Breast epithelium (tissue), 4 donors: ENCODE measurements around the gene GRIN1. TPM values are rescaled to one million over a fixed set of nuclear protein-coding genes. Genes with fewer than 3 reads are reported as not detected.
"Not testable (repeated sequence)": the region's sequence is repeated elsewhere in the genome, so short reads cannot be mapped to it uniquely, and the experiment has no call there.

ENCODE experiments used
- DNase-seq, 2 donors: peaks; one replicate each; pipeline ENCODE4 v3.0.0-alpha.2; 2019; ENCODE audit warnings: low spot score in 2 of 2
- H3K27ac ChIP-seq, 2 donors: fragments of 200-600 bp; sonication (generic) in 1 of 2; one replicate each; pipeline ENCODE4 v1.5.1; 2016 to 2019; ENCODE audit warnings: mild to moderate bottlenecking in 1 of 2
- H3K27me3 ChIP-seq, 2 donors: fragments of 200-600 bp; sonication (generic) in 1 of 2; one replicate each; pipeline versions ENCODE4 v1.5.1 to v1.6.0; 2017 to 2019; ENCODE audit warnings: control low read depth in 1 of 2, mild to moderate bottlenecking in 1 of 2
- H3K36me3 ChIP-seq: fragments of 200-600 bp; one replicate; pipeline ENCODE4 v1.5.1; 2019
- H3K4me1 ChIP-seq, 2 donors: fragments of 200-600 bp; sonication (generic); one replicate each; pipeline ENCODE4 v1.5.1; 2016 to 2019; ENCODE audit warnings: control low read depth in 1 of 2
- H3K4me3 ChIP-seq, 3 donors: fragments of 200-600 bp; sonication (generic); 1 replicate in 2 of 3; 2 replicates in 1 of 3; pipeline ENCODE4 v1.5.1; 2016 to 2019; ENCODE audit warnings: mild to moderate bottlenecking in 3 of 3, moderate library complexity in 2 of 3
- H3K9me3 ChIP-seq, 2 donors: fragments of 200-600 bp; sonication (generic) in 1 of 2; one replicate each; pipeline ENCODE4 v1.5.1; 2016 to 2019; ENCODE audit warnings: control low read depth in 1 of 2
- POLR2A ChIP-seq: fragments of 450-650 bp; IDR thresholded peaks from one replicate; pipeline ENCODE4 v1.6.1; 2016; ENCODE audit warnings: antibody characterized with exemption, mild to moderate bottlenecking, moderate library complexity
- POLR2AphosphoS5 ChIP-seq, 3 donors: sonication (generic); formaldehyde crosslinking; IDR thresholded peaks; one replicate each; pipeline ENCODE4 v1.6.1; 2017; ENCODE audit warnings: antibody characterized with exemption in 3 of 3
- intact Hi-C: fragments of 100-400 bp; cut with DNase I; formaldehyde crosslinking; loops from one replicate; pipeline ENCODE4 v1.15.1; 2023; ENCODE audit warnings: low total_unique reads
- total RNA-seq, 3 donors: library from RNA; depleted of rRNA; stranded (reverse); fragments of >200 nt; gene quantifications; one replicate each; pipeline ENCODE4 v1.1.0, GENCODE V29; 2016
- TF ChIP-seq, protein P1 (sequence below), 3 donors: fragments of 450-650 bp; IDR thresholded peaks; one replicate each; pipeline ENCODE4 v1.5.1; 2016 to 2017; ENCODE audit warnings: antibody characterized with exemption in 3 of 3, mild to moderate bottlenecking in 3 of 3, moderate library complexity in 3 of 3

GRIN1 gene
- total RNA-seq, 3 donors from 2014 or later = 1.3 to 1.9 TPM; not detected in 1

DNA sequence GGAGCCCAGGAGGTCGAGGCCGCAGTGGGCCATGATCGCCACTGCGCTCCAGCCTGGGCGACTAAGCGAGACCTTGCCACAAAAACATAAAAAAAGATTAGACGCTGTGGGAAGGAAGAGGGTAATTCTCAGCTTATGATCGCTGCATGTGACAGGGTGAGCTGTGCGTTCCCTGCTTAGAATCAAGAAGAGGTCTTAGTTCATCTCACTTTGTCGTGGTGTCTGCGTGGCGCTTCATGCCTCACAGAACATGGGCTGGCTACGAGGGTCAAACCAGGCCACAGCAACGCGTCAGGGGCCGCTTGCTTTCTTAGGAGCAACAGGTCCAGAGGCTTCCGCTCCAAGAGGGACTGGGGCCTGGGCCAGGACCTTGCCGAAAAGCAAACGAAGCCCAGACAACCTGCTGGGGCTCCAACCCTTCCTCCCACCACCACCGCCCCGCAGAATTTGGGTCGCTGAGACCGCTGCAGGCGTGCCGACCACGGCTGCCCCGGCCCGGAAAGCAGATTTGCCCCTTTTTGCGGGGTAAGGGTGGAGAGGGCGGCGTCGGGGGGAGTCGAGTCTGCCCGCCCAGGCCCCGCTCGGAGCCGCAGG, 10.0 kb upstream of the GRIN1 start:
- Histone ChIP-seq H3K27me3 (no peaks in the 10 kb centered on the region), H3K9me3 (peaks cover 0 to 11% of the 10 kb centered on the region in 2 donors), H3K36me3 (no peaks in the 10 kb centered on the region), H3K27ac (peak overlapping the region; percentile 73 to 75), H3K4me1 (peaks cover 0 to 13% of the 10 kb centered on the region in 2 donors), H3K4me3 (peak overlapping the region; percentile 63 to 82 (median 80))
- TF ChIP-seq, protein P1, sequence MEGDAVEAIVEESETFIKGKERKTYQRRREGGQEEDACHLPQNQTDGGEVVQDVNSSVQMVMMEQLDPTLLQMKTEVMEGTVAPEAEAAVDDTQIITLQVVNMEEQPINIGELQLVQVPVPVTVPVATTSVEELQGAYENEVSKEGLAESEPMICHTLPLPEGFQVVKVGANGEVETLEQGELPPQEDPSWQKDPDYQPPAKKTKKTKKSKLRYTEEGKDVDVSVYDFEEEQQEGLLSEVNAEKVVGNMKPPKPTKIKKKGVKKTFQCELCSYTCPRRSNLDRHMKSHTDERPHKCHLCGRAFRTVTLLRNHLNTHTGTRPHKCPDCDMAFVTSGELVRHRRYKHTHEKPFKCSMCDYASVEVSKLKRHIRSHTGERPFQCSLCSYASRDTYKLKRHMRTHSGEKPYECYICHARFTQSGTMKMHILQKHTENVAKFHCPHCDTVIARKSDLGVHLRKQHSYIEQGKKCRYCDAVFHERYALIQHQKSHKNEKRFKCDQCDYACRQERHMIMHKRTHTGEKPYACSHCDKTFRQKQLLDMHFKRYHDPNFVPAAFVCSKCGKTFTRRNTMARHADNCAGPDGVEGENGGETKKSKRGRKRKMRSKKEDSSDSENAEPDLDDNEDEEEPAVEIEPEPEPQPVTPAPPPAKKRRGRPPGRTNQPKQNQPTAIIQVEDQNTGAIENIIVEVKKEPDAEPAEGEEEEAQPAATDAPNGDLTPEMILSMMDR (IDR thresholded peaks at IDR 0.05) = no peak
- TF ChIP-seq POLR2AphosphoS5 (IDR thresholded peaks at IDR 0.05) (no peak), POLR2A (no peak)
- intact Hi-C loops = no loop called here
- no peak for DNase-seq

DNA sequence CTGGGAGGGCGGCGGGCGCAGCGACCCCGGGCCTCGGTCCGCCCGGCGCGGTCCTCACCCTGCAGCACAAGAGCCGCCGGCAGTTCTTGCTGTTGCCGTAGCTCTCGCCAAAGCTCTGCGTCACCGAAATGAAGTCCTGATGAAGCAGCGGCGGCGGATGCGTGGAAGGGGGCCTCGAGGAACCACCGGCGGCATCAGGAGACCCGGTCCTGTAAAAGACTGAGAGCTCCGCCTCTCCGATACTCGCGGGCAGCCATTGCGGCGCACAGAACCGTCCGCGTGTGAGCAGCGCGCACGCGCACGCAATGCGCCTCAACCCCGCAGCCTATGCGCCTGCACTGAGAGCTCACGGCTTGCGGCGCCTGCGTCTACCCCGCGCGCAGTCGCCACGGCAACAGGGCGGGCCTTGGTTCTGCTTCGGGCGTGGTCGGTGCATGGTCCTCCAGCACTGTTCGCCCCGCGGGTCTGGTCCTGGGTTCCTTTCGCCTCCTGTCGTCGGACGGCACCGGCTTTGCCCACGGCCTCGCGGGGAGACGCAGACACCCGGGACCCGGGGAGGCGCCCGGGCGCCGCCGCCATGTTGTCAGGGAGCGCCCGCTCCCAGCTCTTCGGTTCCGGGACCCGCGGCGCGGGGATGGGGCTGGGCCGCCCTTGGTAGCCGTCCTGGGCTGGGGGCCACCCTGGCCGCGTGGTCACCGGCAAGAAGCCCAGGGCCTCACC, 9.3 kb upstream of the GRIN1 start:
- H3K4me1 ChIP-seq = peaks cover 0 to 13% of the 10 kb centered on the region in 2 donors
- TF ChIP-seq, protein P1 (IDR thresholded peaks at IDR 0.05) = no peak
- peak; percentile 11 to 60 (median 44) for TF ChIP-seq POLR2AphosphoS5 (IDR thresholded peaks at IDR 0.05)
- DNase-seq = peak; percentile 76 to 80
- intact Hi-C loops = loop anchor here (5.0 kb wide), 1 partner anchor 98 kb away; the partner anchor contains the start of genes CYSRT1 and RNF224
- H3K27me3 ChIP-seq = no peaks in the 10 kb centered on the region
- H3K36me3 ChIP-seq = no peaks in the 10 kb centered on the region
- peaks cover 0 to 11% of the 10 kb centered on the region in 2 donors for H3K9me3 ChIP-seq
- H3K27ac ChIP-seq = peak overlapping the region; percentile 73 to 75
- peak overlapping the region; percentile 63 to 82 (median 80) for H3K4me3 ChIP-seq

DNA sequence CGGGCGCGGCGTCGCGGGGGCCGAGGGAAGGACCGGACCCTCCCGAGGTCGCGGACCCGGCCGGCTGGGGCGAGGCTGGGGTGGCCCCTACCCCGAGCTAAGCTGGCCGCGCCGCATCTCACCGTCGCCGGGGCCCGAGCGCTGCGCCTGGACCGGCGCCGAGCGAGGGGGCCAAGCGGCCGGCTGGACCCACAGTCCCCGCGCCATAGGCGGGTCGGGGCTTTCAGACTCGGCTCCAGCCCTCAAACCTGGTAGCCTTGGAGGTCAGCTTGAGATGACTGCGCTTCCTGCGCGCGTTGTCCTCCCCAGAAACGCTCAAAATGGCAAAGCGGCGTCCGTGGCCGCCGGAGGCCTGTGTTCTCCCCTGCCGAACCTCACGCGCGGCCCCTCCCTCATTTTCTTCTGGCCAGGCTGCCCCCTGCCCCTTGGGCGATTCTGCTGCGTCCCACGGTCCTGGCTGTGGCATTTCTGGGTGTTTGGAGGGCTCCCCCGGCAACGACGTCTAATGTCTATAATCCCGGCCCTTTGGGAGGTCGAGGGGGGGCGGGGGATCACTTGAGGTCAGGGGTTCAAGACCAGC, 8.7 kb upstream of the GRIN1 start:
- TF ChIP-seq, protein P1 (IDR thresholded peaks at IDR 0.05) = no peak
- no peak for TF ChIP-seq POLR2AphosphoS5 (IDR thresholded peaks at IDR 0.05)
- TF ChIP-seq POLR2A = no peak
- H3K27ac ChIP-seq = peak overlapping the region; percentile 73 to 75
- no peak for DNase-seq
- intact Hi-C loops = loop anchor here (5.0 kb wide), 1 partner anchor 97 kb away; the partner anchor contains the start of genes CYSRT1 and RNF224
- no peaks in the 10 kb centered on the region for H3K36me3 ChIP-seq
- H3K4me1 ChIP-seq = peaks cover 0 to 13% of the 10 kb centered on the region in 2 donors
- peak overlapping the region; percentile 63 to 82 (median 80) for H3K4me3 ChIP-seq
- H3K9me3 ChIP-seq = peaks cover 0 to 11% of the 10 kb centered on the region in 2 donors
- H3K27me3 ChIP-seq = no peaks in the 10 kb centered on the region

DNA sequence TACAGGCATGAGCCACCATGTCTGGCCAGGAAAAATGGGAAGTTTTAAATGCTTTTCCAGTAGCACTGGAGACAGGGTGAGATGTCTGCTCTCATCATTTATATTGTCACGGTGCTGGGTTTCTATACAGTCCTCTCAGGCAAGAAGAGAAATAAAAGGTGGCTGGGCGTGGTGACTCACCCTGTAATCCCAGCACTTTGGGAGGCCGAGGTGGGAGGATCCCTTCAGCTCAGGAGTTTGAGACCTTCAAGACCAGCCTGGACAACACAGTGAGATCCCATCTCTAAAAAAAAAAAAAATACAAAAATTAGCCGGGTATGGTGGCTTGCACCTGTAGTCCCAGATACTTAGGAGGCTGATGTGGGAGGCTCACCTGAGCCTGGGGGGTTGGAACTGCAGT, 4.8 kb upstream of the GRIN1 start:
- Histone ChIP-seq H3K4me1 (no peaks in the 10 kb centered on the region), H3K9me3 (peaks cover 0 to 11% of the 10 kb centered on the region in 2 donors), H3K27ac (no peak overlapping the region), H3K4me3 (no peak overlapping the region), H3K36me3 (no peaks in the 10 kb centered on the region), H3K27me3 (peaks cover 3 to 37% of the 10 kb centered on the region in 2 donors)
- TF ChIP-seq POLR2A = no peak
- TF ChIP-seq, protein P1 (IDR thresholded peaks at IDR 0.05) = no peak
- no peak for TF ChIP-seq POLR2AphosphoS5 (IDR thresholded peaks at IDR 0.05)
- DNase-seq = no peak
- intact Hi-C loops = loop anchor here (5.0 kb wide), 1 partner anchor 93 kb away; the partner anchor contains the start of genes CYSRT1 and RNF224

DNA sequence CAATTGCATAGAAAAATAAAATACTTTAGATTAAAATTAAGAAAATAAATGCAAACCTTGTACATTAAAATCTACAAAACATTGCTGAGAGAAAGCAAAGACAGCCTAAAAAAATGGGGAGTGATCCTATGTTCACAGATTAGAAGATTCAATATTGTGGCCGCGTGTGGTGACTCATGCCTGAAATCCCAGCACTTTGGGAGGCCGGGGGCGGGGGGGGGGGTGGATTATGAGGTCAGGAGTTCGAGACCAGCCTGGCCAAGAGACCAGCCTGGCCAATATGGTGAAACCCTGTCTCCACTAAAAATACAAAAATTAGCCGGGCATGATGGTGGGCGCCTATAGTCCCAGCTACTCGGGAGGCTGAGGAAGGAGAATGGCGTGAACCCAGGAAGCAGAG, 3.8 kb upstream of the GRIN1 start:
- DNase-seq, H3K4me1 ChIP-seq, intact Hi-C loops, H3K27ac ChIP-seq, H3K9me3 ChIP-seq, H3K36me3 ChIP-seq, H3K4me3 ChIP-seq: not testable (repeated sequence)
- peaks cover 6 to 47% of the 10 kb centered on the region in 2 donors for H3K27me3 ChIP-seq
